Stromal cell of bone marrow (primary cell): ENCODE measurements around the gene SYCE3.
"Not testable (repeated sequence)": the region's sequence is repeated elsewhere in the genome, so short reads cannot be mapped to it uniquely, and the experiment has no call there.

ENCODE experiments used
- DNase-seq: peaks from one replicate; pipeline ENCODE4 v3.0.0-alpha.2; 2012; ENCODE audit warnings: low read depth

The SYCE3 gene

DNA sequence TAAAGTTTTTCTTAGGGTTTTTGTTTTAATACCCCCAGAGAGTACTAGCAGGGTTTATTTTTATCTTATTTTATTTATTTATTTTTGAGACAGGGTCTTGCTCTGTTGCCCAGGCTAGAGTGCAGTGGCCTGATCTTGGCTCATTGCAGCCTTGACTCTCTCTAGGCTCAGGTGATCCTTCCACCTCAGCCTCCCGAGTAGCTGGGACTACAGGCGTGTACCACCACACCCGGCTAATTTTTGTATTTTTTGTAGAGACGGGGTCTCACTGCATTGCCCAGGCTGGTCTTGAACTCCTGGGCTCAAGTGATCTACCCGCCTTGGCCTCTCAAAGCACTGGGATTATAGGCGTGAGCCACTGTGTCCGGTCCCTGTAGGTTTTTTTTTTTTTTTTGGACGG lies 42.5 kb downstream of the SYCE3 start:
- DNase-seq = not testable (repeated sequence)

DNA sequence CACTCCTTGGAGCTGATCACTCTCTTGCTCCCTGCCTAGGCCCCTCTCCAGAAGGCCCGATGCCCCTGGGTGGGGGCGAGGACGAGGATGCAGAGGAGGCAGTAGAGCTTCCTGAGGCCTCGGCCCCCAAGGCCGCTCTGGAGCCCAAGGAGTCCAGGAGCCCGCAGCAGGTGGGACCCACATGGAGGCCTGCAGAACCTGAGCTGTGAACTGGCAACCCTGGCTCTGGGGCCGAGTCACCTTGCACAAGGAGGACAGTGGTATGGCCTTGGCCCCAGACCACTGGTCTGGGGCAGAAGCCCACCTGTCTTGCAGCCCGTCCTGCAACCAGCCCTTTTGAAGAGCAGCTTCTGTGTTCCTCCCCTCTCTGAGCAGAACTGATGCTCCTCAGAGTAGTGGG lies 43.6 kb downstream of the SYCE3 start:
- no peak for DNase-seq

DNA sequence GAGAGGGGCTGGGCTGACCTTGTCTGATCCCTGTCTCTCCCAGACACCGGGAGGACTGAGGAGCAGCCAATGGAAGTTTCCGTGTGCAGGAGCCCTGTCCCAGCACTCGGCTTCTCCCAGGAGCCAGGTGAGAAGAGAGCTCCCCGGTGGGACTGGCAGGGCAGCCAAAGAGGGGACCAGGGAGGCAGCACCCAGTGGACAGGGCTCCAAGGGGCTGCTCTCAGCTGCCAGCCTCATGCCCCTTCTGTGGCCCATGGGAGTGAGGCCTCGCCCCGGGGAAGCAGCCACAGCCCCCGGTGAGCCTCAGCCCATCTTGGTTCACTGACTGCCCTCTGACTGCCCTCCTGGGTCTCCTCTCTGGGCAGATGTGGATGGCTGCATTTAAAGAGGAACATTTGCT lies 44.1 kb downstream of the SYCE3 start:
- DNase-seq = no peak

DNA sequence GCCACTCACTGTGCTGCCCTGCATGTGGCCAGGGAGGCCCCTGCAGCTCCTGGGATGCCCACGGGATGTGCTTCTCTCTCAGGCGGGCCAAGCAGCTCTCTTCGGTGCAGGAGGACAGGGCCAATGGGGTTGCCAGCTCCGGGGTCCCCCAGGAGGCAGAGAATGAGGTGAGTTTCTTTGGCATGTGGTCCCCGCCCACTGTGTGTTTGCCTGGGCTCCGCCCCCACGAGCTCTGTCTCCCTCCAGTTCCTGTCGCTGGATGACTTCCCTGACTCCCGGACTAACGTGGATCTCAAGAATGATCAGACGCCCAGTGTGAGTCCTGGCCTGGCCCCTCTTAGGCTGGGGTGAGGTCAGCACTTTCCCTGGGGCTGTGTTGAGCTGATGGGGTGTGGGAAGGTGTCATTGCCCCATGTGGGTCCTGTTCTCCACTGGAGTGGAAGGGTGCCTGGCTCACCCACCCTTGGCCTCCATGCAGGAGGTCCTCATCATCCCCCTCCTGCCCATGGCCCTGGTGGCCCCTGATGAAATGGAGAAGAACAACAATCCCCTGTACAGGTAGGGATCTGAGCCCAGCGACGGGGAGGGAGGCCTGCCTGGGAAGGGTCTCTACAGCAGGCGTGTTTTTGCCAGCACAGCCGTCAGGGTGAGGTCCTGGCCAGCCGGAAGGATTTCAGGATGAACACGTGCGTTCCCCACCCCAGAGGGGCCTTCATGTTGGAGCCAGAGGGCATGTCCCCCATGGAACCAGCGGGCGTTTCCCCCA lies 45.0 kb downstream of the SYCE3 start:
- no peak for DNase-seq

DNA sequence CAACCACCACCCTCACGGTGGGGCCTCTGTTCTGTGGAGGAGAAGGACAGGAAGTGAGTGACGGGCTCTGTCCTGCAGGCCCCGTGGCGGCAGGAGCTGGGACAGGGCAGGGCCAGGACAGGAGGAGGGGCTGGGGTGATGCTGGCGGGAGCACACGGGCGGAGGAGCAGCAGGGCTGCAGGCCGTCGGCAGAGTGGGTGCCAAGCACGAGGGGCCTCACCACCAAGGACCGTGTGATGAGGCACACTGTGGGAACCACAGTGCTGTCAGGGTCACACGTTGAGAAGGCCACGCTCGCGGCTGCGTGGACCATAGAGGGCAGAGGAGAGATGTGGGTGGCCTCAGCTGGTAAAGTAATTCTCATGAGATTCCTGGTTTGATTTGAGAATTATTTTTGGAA lies 45.8 kb downstream of the SYCE3 start:
- DNase-seq = no peak

DNA sequence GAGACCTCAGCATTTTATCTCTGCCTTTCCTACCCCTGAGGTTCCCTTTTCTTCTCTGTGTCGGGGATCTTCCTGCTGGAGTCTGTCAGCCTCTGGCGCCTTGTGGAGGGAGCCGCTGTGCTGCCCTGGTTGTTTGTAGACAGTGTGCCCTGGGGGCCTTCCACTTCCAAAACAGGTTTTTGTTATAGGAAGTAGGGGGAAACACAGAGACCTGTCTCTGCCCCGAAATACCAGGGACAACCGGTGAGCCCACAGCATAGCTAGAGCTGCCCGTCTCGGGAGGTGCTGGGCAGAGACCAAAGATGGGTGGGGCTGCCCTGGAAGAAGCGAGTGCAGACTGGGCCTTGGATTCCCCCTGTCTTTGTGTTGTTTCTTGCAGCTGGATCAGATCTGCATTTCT lies 46.7 kb downstream of the SYCE3 start:
- DNase-seq = no peak

DNA sequence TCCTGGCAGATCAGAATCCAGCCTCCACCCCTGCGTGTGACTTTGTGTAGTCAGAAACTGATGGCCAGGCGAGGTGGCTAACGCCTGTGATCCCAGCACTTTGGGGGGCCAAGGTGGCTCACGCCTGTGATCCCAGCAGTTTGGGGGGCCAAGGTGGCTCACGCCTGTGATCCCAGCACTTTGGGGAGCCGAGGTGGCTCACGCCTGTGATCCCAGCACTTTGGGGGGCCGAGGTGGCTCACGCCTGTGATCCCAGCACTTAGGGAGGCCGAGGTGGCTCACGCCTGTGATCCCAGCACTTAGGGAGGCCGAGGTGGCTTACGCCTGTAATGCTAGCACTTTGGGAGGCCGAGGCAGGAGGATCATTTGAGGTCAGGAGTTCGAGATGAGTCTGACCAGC lies 49.5 kb downstream of the SYCE3 start:
- DNase-seq = no peak

DNA sequence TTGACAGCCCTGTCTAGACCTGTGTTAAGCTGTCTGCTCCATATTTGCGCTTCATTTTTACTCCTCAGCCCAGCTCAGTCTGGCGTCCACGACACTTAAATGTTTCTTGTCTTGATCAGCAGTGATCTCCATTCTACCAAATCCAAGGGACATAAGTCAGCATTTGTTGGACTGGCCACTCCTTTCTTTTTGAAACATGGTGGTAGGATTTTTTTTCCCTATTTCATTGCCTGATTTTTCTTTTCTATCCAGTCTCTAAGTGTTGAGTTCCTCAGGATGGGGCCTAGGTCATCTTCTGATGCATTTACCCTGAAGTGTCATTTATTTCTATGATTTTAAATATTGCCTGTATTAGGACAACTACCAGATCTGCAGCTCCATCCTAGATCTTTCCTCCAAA lies 53.8 kb downstream of the SYCE3 start:
- DNase-seq = no peak

DNA sequence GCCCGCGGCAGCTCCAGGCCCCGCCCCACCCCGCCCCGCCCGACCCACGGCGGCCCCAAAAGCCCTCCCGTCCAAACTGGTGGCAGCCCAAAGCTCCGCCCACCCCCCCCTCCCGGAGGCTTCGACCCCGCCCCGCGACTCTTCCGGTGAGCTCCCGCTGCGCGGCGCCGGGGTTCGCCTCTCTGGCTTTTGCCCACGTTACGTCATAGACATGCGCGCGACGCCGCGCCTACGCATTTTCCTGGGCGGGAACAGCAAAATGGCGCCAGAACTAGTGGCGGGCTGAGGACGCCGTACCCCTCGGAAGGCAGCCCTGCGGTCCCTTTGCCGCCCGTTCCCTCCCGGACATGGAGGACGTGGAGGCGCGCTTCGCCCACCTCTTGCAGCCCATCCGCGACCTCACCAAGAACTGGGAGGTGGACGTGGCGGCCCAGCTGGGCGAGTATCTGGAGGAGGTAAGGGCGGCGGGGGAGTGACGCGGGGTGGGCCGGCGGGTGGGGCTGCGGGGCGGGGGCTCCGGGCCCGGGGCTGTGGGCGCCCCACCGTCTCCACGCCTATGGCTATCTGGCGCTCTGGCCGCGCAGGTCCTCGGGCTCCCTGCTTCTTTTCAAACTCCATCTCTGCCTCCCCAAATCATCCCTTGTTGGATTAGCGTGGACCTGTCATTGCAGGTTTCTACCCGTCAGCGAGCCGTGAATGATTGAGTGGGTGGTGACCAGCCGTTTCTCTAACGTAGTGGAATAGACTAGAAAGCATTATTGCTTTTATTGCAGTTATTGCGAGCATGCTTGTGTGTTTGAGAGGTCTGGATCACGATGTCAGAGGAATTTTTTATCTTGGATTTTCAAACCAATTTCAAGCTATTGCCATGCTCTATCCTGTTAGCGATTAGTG lies 54.5 kb downstream of the SYCE3 start, which contains the start of gene NCAPH2:
NCAPH2 (plus strand) TSS at position 234 of the 894 bp plus-strand sequence; CDS start at position 348, 114 bp downstream.
- DNase-seq = peak; percentile 91

DNA sequence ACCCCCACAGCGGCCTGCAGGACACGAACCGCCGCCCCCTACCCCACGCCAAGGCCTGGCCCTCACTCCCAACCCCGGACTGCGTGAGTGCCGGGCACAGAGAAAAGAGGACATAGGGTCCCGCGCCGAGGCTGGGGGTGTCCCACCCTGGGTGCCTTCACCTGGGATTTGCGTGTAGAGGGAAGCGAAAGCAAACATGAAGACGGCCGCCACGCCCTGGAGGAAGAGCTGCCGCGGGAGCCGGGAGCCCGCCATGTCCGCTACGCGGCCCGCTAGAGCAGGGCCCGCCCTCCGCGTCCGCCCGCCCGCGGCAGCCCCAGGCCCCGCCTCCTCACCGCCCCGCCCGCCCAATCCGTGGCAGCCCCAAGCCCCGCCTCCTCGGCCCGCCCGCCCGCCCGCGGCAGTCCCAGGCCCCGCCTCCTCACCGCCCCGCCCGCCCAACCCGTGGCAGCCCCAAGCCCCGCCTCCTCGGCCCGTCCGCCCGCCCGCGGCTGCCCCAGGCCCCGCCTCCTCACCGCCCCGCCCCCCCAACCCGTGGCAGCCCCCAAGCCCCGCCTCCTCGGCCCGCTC lies 55.2 kb downstream of the SYCE3 start, which contains the start of gene LMF2:
LMF2 (minus strand) TSS at position 282 of the 570 bp plus-strand sequence; CDS start at position 255, 27 bp downstream.
- no peak for DNase-seq

DNA sequence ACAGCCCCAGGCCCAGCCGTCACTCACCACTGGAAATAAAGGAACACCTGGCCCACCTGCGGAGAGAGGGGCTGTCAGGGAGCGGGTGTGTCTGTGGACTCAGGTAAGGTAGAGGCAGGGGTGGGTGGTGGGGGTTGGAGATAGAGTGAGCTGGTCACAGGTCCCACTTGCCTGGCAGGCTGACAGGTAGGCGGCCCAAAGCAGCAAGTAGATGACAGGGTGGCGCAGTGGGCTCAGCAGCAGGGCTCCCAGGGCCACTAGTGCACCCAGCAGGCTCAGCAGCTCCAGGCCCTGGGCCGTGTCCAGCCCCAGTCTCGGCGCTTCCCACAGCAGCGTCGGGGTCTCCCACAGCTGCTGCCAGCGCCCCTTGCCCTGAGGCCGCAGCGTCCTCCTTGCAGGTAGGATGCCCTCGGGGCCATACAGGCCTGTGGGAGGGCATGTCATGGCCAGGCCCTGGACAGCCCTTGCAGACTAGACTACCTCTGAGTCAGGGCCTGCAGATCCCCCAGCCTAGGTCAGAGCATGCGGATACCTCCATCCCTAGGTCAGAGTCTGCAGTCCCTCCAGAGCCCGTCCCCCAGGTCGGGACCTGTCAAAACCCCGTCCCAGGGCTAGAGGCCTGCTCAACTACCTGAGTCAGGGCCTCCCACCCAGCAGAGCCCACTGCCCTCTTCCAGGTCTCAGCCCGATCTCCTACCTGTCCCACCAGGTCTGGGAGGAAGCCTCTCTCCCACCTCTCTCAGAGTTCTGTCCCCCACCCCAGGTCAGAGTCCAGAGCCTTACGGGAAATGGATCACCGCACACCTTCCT lies 55.9 kb downstream of the SYCE3 start:
- DNase-seq = no peak

DNA sequence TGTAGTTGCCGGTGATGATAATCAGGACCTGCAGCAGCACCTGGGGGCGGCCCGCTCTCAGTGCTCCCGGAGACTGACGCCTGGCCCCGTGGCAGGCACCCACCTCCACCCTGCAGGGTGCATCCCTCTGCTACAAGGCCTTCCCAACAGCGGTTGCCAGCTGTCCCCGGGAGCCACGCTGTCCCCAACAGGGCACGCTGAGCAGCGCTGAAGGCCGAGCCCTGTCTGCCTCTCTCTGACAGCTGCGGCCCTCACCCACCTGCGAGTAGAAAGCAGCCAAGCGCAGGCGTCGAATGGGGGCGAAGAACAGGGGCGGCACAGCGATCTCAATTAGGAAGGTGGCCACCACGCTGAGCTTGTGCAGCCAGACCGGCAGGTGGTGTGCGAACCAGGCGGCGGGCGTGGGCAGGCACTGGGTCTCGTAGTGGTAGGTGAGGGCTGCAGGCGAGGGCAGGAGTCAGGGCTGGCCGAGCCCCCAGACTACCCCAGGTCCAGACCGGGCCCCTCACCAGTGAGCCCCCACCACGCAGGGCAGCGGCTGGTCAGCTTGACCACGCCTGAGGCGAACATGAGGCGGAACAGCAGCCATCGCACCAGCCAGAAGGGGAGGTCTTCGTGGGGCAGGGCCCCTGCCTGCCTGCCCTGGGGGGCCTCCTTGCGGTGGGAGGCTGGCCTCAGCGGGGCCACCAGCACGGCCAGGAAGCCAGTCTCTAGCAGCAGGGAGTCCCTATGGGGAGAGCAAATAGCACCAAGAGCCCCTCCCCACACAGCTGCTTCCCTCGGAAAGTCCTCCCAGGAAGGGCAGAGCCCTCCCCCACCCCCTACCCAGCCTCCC lies 56.7 kb downstream of the SYCE3 start:
- no peak for DNase-seq

DNA sequence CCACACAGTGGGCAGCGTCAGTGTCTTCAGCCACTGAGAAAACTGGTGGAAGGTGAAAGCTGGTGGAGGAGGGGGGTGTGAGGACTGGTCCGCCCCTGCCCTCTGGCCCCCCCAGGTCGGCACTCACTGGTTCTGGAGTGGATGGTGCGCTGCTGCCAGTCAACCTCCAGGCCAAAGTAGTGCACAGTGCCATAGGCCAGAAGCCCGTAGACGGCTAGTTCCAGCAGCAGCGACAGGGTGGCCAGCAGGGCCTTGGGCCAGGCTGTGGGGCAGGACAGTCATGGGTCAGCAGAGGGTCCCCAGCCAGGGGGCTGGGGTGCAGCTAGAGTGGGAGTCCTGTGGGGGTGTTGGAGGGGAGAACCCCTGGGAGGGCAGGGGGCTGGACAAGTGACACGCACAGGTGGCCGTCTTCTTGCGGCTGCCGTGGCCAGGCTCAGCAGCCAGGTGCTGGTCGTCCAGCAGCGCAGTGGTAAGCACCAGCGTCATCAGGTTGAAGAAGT lies 57.4 kb downstream of the SYCE3 start:
- no peak for DNase-seq

DNA sequence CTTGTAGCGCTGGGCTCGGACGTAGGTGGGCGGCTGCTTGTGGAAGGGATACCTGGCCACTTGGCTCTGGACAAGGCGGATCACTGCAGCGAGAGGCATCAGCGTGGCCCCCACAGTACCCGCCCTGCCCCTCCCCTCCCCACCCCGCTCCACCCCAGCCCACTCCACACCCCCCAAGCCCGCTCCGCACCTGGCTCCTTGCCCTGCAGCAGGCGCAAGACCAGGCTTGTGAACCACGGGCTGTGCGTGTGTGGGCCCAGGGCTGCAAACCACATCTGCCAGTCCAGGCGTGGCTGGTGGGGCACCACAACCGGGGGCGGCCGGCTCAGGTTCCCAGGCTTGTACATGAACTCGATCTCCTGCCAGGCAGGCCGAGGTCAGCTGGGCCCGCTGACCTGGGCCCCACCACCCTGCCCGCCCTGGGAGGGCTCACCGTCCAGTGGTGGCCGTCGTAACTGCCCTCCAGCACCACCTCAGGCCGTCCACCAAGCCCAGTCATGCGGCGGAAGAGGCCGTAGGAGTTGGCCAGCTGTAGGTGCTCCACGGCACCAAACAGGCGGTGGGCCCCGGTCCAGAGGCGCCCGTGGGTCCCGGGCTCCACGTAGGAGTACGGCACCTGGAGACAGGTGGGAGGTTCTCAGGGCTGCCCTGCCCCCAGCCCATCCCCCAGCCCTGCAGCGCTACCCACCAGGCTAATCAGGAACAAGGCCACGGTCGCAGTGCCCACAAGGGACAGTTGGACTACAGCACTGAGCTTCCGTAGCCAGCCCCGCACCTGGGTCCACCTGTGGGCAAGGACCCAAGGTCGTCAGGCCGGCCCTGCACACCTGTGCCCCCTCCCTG lies 58.1 kb downstream of the SYCE3 start:
- no peak for DNase-seq

DNA sequence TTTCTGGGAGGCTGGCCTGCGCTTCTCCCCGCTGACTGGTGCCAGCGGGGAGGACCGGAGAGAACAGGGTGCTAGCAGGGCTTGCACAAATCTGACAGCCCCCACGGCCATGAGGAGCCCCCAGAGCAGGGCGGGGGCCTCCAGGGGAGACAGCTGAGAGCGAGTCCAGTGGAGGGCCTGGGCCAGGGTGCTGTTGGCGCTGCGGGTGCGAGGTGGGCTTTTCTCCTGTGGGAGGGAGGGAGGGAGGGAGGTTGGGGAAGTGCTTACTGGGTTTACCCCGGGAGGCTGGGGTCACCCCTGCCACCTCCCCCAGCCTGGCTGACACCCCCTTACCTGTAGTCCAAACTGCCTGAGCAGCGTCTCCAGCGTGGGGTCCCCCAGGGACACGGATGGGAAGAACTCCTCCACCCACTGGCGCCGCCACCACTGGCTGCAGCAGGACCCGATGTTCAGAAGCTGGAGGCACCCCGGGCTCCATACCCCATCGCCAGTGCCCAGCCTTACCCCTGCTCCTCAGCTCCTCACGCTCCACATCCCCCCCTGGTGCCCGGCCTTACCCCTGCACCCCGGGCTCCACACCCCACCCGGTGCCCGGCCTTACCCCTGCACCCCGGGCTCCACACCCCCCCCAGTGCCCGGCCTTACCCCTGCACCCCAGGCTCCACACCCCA lies 59.1 kb downstream of the SYCE3 start:
- DNase-seq = no peak

DNA sequence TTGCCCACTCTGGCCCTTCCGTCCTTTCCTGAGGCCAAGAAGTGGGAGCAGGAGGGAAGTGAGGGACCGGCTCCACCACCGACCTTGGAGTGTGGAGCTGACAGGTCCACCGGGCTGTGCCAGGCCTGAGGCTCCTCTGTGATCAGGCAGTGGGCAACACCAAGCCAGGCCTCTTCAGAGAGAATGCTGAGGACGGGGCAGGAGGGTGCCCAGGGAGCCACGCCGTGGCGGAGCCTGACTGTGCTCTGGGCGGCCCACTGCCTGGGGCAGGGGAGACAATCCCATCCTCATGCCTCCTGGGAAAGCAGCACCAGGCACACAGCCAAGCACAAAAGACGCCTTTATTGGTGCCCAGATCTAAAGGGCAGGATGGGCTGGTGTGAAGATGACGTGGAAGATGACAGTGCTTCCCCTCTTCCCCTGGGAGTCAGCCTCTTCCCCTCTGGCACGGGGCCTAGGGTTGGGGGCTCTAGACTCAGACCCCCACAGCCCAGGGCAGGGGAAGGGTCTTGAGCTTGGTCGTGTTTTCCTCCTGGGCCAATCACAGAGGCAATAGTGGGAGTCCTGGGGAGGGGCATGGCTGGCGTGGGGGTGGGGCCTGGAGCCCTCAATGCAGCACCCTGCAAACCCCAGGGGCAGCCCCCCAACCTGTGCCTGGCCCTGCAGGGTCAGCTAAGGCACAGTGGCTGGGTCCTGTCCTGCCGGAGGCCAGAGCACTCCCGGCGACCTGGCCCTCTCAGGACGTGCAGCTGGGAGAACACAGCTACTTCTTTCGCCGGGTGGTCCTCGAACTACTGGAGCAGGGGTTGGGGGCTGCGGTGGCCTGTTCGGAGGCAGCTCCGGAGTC lies 59.9 kb downstream of the SYCE3 start:
- DNase-seq = no peak

DNA sequence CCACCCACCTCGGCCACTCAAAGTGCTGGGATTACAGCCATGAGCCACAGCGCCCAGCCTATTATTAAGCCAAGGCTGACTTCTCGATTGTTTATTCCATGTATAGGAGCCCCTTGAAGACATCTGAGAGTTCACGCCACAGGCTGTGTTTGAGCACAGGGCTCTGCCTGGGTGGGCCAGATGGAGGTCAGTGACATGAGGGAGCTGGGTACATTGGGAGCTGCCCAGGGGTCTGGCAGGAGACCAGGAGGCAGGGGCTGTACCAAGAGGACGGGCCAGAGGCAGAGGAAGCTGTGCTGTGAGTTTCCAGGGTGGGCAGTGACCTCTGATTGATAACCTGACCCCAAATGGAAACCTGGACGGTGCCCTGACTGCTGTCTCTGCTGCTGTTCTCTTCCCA lies 60.6 kb downstream of the SYCE3 start:
- no peak for DNase-seq
